WTC11 (cell line): ENCODE results near the gene LRRC2.

Source experiments
- SP1 ChIP-seq: sonication (generic); formaldehyde crosslinking; conservative IDR thresholded peaks from 2 replicates; pipeline ENCODE4 v1.8.1; 2022; ENCODE audit warnings: missing genetic modification reagents
- ZNF396 ChIP-seq: fragments of 250-450 bp; sonication (Bioruptor Pico); IDR thresholded peaks from 2 replicates; pipeline ENCODE4 v1.8.0; 2021; ENCODE audit warnings: mild to moderate bottlenecking, moderate library complexity, borderline replicate concordance
- TF ChIP-seq, protein P1 (sequence below): fragments of 200-600 bp; IDR thresholded peaks from 2 replicates; pipeline ENCODE4 v1.8.0; 2022; ENCODE audit warnings: antibody characterized with exemption
- TF ChIP-seq, protein P2 (sequence below): sonication (generic); formaldehyde crosslinking; conservative IDR thresholded peaks from 2 replicates; pipeline ENCODE4 v1.8.1; 2023; ENCODE audit warnings: mild to moderate bottlenecking, low read depth, missing genetic modification reagents, moderate library complexity

DNA sequence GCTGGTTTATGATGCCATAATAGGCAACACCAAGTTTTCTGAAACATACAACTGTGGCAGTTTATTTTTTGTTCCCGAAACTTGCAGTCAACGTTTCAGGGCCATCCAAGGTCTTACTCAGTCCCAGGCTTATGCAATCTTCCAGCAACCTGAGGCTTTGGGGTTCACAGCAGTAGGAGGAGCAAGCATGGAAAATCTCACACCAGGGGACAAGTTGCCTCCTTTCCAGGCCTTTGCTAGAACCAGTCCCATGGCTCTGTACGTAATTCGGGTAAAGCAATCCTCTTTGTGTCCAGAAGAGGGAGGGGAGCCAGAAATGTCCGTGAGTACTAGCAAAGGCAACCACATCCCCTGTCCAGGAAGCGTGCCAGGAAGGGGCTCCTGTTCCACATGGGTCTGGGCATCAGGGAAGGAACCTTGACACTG, 41.5 kb upstream of the LRRC2 start:
- TF ChIP-seq ZNF396 (CRISPR knock-in tag), result no peak
- TF ChIP-seq, protein P1, sequence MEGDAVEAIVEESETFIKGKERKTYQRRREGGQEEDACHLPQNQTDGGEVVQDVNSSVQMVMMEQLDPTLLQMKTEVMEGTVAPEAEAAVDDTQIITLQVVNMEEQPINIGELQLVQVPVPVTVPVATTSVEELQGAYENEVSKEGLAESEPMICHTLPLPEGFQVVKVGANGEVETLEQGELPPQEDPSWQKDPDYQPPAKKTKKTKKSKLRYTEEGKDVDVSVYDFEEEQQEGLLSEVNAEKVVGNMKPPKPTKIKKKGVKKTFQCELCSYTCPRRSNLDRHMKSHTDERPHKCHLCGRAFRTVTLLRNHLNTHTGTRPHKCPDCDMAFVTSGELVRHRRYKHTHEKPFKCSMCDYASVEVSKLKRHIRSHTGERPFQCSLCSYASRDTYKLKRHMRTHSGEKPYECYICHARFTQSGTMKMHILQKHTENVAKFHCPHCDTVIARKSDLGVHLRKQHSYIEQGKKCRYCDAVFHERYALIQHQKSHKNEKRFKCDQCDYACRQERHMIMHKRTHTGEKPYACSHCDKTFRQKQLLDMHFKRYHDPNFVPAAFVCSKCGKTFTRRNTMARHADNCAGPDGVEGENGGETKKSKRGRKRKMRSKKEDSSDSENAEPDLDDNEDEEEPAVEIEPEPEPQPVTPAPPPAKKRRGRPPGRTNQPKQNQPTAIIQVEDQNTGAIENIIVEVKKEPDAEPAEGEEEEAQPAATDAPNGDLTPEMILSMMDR, result peak; percentile 21; the same call in 1 of the 2 replicates
- TF ChIP-seq, protein P2, sequence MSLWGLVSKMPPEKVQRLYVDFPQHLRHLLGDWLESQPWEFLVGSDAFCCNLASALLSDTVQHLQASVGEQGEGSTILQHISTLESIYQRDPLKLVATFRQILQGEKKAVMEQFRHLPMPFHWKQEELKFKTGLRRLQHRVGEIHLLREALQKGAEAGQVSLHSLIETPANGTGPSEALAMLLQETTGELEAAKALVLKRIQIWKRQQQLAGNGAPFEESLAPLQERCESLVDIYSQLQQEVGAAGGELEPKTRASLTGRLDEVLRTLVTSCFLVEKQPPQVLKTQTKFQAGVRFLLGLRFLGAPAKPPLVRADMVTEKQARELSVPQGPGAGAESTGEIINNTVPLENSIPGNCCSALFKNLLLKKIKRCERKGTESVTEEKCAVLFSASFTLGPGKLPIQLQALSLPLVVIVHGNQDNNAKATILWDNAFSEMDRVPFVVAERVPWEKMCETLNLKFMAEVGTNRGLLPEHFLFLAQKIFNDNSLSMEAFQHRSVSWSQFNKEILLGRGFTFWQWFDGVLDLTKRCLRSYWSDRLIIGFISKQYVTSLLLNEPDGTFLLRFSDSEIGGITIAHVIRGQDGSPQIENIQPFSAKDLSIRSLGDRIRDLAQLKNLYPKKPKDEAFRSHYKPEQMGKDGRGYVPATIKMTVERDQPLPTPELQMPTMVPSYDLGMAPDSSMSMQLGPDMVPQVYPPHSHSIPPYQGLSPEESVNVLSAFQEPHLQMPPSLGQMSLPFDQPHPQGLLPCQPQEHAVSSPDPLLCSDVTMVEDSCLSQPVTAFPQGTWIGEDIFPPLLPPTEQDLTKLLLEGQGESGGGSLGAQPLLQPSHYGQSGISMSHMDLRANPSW, result no peak
- no peak for TF ChIP-seq SP1 (CRISPR knock-in tag)
